HCEC 1CT (cell line): ENCODE measurements around the gene IGFBP7.
"Not testable (repeated sequence)": the region's sequence is repeated elsewhere in the genome, so short reads cannot be mapped to it uniquely, and the experiment has no call there.

Source experiments
- DNase-seq: peaks from one replicate; pipeline ENCODE4 v3.0.0-alpha.2; 2017

Gene IGFBP7

GRCh38 chr4:57065730-57066482, 44.3 kb downstream of the IGFBP7 start:
- no peak for DNase-seq

DNA sequence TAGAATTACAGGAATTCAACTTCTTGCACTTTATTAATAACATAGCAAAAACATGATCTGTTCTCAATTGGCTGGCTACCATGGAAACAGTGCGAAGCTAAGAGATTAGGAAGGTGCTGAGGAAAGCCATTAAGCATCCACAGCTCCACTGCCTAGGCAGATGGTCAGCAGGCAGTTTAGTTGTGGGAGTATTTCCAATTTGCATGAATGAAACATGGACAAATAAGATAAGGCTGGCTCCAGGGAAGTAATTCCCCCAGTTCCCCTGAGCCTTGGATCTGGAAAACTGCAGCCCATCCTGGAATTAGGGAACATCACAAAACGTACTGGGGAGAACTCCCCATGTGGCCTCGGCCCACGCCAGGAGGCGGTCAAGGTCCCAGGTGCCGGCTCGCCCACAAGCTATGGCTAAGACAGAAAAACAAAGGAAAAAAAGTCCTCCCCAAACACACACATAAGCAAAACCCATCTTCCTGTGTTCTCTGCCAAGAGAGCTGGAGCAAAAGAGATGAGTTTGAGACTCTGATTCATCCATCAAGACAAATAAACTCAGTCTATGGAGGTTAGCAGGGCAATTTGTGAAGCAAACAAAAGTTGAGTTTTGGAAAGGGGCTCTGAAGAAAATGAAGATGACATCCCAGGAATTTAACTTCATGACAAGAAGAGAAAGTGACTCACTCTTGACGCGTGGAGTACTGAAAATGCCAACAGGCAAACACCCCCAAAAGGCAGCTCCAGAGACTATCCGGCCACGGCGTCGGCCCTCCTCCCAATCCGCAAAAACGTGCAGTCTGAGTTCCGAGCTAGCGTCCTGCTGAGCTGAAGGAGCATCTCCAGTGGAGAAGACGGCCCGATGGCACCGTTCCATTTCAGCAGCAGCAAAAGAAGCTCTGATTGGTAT, 45.1 kb downstream of the IGFBP7 start:
- DNase-seq, result peak; percentile 78

DNA sequence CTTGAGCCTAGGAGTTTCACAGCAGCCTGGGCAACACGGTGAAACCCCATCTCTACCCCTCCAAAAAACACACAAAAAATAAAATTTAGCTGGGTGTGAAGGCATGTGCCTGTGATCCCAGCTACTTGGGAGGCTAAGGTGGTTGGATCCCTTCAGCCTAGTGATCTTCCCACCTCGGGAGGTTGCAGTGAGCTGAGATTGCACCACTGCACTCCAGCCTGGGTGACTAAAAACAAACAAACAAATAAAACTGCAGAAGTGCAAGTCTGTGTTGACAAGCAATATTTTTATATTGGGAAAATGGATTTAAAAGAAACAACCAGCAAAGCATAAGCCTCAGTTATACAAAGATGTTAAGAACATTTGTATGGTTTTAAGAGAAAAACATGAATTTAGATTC, 46.1 kb downstream of the IGFBP7 start:
- no peak for DNase-seq

- no peak for DNase-seq
Measured at GRCh38 chr4:57063518-57063917, 46.7 kb downstream of the IGFBP7 start.

DNA sequence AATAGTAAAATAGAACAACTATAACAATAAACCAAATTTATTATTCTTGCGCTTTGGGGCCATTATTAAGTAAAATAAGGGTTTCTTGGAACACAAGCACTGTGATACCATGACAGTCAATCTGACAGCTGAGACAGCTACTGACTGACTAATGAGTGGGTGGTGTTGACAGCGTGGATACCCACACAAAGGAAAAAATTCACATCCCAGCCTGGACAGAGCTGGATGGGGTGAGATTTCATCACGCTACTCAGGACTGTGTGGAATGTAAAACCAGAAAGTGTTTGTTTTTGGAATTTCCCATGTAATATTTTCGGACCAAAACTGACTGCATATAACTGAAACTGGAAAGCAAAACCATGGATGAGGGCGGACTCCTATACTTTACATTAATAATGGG, 48.8 kb downstream of the IGFBP7 start:
- DNase-seq, result peak; percentile 11

DNA sequence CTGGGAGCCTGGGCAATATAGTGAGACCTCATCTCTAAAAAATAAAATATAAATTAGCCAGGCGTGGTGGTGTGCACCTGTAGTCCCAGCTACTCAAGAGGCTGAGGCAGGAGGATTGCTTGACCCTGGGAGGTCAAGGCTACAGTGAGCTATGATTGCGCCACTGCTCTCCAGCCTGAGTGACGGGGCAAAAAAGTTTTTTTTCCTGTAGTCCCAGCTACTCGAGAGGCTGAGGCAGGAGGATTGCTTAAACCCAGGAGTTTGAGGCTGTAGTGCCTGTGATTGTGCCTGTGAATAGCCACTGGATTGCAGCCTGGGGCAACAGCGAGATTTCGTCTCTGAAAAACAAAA, 49.5 kb downstream of the IGFBP7 start:
- DNase-seq, result not testable (repeated sequence)

GRCh38 chr4:57059890-57060716, 50.1 kb downstream of the IGFBP7 start:
- DNase-seq, result no peak

- DNase-seq, result no peak
Measured at GRCh38 chr4:57055886-57056285, 54.3 kb downstream of the IGFBP7 start.

- no peak for DNase-seq
Measured at GRCh38 chr4:57053508-57053907, 56.7 kb downstream of the IGFBP7 start.

DNA sequence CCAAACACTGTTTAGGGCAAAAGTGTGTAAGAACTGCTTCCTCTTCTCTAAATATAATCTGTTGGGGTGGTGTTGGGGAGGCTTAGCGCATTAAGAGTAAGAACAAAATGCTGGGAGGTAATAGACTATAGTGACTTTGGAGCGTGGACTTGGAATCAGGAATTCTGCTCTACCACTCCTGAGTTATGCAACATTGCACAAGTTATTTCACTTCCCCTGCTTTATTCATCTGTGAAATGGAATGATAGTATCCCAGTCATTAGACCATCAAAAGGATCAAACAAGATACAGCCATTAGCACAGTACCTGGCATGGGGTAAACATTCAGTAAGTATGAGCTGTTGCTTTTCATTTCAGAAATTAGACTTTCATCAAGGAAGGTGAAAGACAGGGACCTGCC, 58.7 kb downstream of the IGFBP7 start:
- no peak for DNase-seq

DNA sequence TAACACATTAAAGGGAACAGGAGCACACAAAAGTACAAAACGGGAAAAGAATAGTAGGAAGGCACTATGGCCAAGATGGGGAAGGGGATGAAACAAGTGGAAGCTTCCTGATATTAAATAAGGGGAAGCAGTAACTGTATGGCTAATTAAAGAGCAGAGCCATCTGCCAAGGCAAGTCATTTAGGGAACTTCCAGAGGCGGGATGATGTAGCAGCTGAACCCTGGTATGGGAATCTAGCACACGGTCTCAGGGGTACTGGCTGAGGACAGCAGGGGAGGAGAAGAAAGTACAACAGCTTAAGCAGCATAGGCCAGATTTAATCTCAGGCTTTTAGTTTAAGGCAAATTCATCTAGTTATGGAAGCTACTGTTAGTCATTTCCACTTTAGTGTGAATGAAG, 59.1 kb downstream of the IGFBP7 start:
- DNase-seq, result no peak

DNA sequence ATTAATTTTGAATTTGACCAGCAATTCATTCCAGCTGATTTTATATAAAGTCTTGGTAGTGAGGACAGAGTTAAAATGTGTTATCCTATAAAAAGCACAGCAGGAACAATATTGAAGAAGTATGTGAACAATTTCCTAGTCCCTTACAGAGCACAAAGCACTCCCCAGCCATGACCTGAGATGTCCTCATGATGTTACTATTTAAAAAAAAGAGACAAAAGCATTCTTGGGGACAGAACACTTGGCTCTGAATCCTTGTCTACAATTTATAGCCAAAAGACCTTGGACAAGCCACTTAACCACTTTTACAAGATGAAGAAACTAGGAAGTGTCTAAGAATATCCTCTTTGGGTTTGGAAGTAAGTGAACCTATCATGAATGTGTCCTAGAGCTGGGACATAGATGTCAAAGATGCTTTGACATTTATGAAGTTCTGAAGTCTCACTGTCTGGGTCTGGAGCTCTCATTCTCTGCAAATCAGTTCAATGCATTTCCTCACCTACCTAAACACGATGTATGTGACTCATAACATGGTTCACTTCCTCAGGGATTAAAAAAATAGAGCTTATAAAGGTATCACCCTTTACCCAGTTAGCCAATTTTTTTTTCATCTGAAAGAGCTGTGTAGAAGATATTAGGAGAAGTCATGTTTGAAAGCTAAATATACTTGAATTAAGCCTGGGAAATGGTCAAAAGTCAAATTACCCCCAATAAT, 61.4 kb downstream of the IGFBP7 start:
- DNase-seq, result no peak

DNA sequence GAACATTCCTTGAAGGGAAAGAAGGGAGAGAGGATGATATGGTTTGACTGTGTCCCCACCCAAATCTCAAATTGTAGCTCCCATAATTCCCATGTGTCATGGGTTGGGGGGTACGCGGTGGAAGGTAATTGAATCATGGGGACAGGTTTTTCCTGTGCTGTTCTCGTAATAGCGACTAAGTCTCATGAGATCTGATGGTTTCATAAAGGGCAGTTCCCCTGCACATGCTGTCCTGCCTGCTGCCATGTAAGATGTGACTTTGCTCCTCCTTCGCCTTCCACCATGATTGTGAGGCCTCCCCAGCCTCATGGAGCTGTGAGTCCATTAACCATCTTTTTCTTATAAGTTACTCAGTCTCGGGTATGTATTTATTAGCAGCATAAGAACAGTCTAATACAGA, 63.1 kb downstream of the IGFBP7 start:
- DNase-seq, result not testable (repeated sequence)

- DNase-seq, result peak; percentile 41
Measured at GRCh38 chr4:57044996-57045395, 65.2 kb downstream of the IGFBP7 start.

DNA sequence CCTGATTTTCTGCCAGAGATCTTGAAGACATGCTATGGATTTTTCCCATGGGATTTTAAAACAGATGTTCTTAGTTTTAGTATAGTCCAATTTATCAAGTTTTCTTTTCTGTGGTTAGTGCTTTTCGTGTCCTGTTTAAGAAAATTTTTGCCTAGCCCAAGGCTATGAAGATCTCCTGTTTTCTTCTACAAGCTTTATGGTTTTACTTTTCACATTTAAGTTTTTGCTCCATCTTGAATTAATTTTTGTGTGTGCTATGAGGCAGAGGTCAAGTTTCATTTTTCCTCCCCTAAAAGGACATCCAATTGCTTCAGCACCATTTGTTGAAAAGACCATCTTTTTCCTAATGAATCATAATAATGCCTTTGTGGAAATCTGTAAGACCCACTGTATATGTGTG, 65.9 kb downstream of the IGFBP7 start:
- no peak for DNase-seq

GRCh38 chr4:57043347-57044251, 66.6 kb downstream of the IGFBP7 start:
- no peak for DNase-seq

DNA sequence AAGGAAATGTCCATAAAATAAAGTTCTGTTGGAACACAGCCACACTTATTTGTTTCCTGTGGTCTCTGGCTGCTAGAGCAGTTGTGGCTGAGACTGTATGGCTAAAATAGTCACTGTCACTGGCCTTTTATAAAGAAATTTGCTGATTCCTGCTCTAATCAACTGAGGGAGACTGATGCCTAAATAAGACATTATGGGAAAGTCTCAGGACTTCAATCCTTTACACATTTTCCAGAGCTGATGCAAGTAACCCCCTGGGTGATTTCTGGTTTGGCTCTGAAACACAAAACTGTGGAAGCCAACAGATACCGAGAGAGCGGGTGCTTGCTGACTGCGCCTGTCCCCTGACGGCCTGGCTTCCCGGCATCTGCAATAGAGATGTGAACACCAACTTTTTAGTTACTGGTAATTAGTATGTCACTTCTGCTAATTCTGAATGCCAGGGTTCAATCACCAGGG, 67.4 kb downstream of the IGFBP7 start:
- no peak for DNase-seq

DNA sequence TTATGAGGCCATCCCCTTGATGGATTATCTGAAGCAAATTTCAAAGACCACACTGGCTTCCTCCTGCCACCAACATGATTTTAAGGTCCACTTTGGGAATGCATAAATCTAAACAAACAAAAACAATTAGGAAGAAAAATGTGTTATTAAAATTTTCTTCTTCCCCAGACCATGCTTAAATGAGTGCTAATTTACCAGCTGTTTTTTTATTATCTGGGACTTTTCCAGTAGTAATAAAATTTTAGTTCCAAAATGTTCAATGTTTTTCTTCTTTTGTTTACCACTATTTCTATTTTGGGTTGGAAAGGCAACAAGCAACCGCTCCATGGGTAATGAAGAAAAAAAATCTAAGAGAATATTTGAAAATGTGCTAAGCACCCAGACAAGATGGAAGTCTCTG, 69.2 kb downstream of the IGFBP7 start:
- DNase-seq, result no peak

DNA sequence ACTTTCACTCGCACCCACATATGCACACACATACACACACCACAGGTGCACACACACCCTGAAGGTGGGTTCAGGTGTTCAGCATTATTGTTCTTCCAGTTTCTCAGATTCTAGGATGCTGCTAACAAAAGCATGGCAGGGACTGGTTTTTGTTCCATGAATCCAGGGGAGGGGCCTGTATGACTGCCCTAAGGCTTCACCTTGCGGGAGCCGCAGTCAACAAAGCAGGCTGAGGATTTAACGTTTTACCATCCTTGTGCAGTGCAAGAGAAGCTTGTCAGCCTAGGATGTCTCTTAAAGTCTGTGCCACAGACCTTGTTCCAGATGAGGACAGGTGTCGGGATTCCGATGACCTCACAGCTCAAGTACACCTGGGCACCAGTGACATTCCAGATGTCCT, 69.7 kb downstream of the IGFBP7 start:
- DNase-seq, result no peak

DNA sequence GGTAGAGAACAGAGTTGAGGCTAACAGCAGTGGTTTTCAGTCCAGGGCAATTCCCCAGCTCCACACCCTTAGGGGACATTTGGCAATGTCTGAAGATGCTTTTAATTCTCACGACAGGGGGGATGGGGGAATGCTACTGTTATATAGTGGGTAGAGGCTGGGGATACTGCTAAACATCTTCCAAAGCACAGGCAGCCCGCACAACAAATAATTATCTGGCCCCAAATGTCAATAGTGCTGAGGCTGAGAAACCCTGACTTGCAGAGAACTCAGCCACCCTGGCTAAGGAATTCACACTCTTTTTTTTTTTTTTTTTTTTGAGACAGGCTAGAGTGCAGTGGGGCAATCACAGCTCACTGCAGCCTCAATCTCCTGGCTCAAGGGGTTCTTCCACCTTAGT, 70.8 kb downstream of the IGFBP7 start:
- no peak for DNase-seq

GRCh38 chr4:57037982-57038604, 72.1 kb downstream of the IGFBP7 start:
- peak; percentile 31 for DNase-seq
